HepG2 (cell line): ENCODE results near the gene KIF3A. TPM values are rescaled to one million over a fixed set of nuclear protein-coding genes. Genes with fewer than 3 reads are reported as not detected.
A peak's percentile ranks its signal among the peaks of the same experiment; 100 is the strongest.

Source experiments
- GLMP ChIP-seq: sonication (generic); formaldehyde crosslinking; IDR thresholded peaks from 2 replicates; pipeline ENCODE4 v1.9.0; 2021; ENCODE audit warnings: missing genetic modification reagents, mild to moderate bottlenecking, borderline replicate concordance
- YY1 ChIP-seq: IDR thresholded peaks from 2 replicates; pipeline ENCODE4 v1.6.1; 2011; ENCODE audit warnings: low read length, low read depth, moderate library complexity, mild to moderate bottlenecking; ENCODE audit not compliant: insufficient read depth, insufficient replicate concordance
- ZNF18 ChIP-seq: sonication (generic); formaldehyde crosslinking; IDR thresholded peaks from 2 replicates; pipeline ENCODE4 v1.8.0; 2022; ENCODE audit warnings: mild to moderate bottlenecking, missing genetic modification reagents; ENCODE audit not compliant: insufficient replicate concordance
- ZNF431 ChIP-seq: sonication (generic); formaldehyde crosslinking; IDR thresholded peaks from 2 replicates; pipeline ENCODE4 v1.9.0; 2022; ENCODE audit warnings: missing genetic modification reagents, low read depth, mild to moderate bottlenecking, borderline replicate concordance
- ZNF777 ChIP-seq: sonication (generic); formaldehyde crosslinking; IDR thresholded peaks from 2 replicates; pipeline ENCODE4 v1.4.0; 2020; ENCODE audit warnings: missing genetic modification reagents
- ZNF781 ChIP-seq: sonication (generic); formaldehyde crosslinking; IDR thresholded peaks from 2 replicates; pipeline ENCODE4 v1.5.1; 2020; ENCODE audit warnings: borderline replicate concordance, mild to moderate bottlenecking, missing genetic modification reagents; ENCODE audit errors: not compliant biosample characterization
- polyA plus RNA-seq, 8 experiments: library from polyadenylated mRNA; depleted of rRNA in 3 of 8; stranded (reverse) in 7 of 8; unstranded in 1 of 8; fragments of >200 nt; fragmentation: Illumina TruSeq in 4 of 8; extraction: Trizol in 4 of 8; gene quantifications; 2 replicates each; pipeline versions ENCODE4 v1.2.1 to v1.2.3, GENCODE V29; 2011 to 2016; ENCODE audit warnings: low read depth in 4 of 8, missing spikeins in 1 of 8, mixed read lengths in 1 of 8; ENCODE audit not compliant: insufficient read depth in 1 of 8
- total RNA-seq, 5 experiments: library from RNA; depleted of rRNA; stranded (reverse); fragments of >200 nt; fragmentation: Illumina TruSeq; extraction: Trizol; gene quantifications; 2 replicates each; pipeline ENCODE4 v1.2.3, GENCODE V29; 2016; ENCODE audit warnings: low read depth in 1 of 5
- TF ChIP-seq, protein P1 (sequence below): sonication (generic); formaldehyde crosslinking; IDR thresholded peaks from 2 replicates; pipeline ENCODE4 v1.4.0; 2020; ENCODE audit warnings: mild to moderate bottlenecking, missing genetic modification reagents
- TF ChIP-seq, protein P2 (sequence below): sonication (generic); formaldehyde crosslinking; IDR thresholded peaks from 2 replicates; pipeline ENCODE4 v1.4.0; 2020; ENCODE audit warnings: missing genetic modification reagents
- TF ChIP-seq, protein P3 (sequence below): IDR thresholded peaks from 2 replicates; pipeline ENCODE4 v1.6.1; 2016; ENCODE audit warnings: low read depth, control low read depth

Gene KIF3A
- total and polyA plus RNA-seq, 2 of the 13 experiments (the other 11 are each of a cell fraction or from before 2014, with no cell fraction given), result 2.3 to 8.4 TPM

GRCh38 chr5:132777209-132778069 lies 40.1 kb upstream of the KIF3A start, which contains the start of gene SEPTIN8 (continued):
- TF ChIP-seq, protein P1, sequence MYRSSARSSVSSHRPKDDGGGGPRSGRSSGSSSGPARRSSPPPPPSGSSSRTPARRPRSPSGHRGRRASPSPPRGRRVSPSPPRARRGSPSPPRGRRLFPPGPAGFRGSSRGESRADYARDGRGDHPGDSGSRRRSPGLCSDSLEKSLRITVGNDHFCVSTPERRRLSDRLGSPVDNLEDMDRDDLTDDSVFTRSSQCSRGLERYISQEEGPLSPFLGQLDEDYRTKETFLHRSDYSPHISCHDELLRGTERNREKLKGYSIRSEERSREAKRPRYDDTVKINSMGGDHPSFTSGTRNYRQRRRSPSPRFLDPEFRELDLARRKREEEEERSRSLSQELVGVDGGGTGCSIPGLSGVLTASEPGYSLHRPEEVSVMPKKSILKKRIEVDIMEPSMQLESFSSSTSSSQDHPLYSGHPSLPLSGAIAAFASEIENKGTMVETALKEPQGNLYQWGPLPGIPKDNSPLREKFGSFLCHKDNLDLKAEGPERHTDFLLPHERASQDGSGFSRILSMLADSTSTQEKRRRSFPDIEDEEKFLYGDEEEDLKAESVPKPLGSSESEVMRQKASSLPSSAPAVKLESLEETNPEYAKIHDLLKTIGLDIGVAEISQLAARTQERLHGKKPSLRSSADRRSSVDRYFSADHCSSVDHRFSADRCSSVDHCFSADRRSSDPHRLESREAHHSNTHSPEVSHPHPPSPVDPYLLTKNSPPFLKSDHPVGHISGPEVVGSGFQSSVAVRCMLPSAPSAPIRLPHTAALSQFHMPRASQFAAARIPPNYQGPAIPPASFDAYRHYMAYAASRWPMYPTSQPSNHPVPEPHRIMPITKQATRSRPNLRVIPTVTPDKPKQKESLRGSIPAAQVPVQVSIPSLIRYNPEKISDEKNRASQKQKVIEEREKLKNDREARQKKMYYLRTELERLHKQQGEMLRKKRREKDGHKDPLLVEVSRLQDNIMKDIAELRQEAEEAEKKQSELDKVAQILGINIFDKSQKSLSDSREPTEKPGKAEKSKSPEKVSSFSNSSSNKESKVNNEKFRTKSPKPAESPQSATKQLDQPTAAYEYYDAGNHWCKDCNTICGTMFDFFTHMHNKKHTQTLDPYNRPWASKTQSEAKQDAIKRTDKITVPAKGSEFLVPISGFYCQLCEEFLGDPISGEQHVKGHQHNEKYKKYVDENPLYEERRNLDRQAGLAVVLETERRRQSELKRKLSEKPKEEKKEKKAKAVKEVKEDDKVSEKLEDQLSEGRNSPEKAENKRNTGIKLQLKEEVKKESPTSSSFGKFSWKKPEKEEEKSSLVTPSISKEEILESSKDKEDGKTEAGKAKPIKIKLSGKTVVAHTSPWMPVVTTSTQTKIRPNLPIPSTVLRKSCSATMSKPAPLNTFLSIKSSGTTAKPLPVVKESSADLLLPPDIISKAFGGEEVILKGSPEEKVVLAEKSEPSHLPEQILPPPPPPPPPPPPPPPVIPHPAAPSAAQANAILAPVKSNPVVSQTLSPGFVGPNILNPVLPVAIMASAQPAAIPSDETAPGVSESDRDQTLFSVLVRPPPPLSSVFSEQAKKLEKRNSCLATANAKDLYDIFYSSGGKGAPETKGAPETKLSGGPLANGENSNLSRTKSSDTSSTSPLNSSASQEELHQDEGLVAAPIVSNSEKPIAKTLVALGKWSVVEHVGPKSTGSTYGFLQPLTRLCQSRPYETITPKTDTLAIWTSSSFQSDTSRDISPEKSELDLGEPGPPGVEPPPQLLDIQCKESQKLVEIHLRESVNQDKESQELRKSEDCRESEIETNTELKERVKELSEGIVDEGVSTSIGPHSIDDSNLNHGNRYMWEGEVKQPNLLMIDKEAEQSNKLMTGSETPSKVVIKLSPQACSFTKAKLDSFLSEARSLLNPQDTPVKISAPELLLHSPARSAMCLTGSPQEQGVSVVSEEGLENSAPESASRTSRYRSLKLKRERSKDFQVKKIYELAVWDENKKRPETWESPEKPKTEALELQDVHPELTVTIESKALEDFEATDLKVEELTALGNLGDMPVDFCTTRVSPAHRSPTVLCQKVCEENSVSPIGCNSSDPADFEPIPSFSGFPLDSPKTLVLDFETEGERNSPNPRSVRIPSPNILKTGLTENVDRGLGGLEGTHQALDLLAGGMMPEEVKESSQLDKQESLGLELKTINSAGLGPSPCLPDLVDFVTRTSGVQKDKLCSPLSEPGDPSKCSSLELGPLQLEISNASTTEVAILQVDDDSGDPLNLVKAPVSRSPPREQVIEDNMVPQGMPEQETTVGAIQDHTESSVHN (CRISPR knock-in tag), result no peak
- TF ChIP-seq ZNF777 (peak; percentile 95), ZNF431 (CRISPR knock-in tag) (no peak), ZNF781 (CRISPR knock-in tag) (no peak), YY1 (peak; percentile 88), GLMP (CRISPR knock-in tag) (no peak), ZNF18 (no peak)
- TF ChIP-seq, protein P2, sequence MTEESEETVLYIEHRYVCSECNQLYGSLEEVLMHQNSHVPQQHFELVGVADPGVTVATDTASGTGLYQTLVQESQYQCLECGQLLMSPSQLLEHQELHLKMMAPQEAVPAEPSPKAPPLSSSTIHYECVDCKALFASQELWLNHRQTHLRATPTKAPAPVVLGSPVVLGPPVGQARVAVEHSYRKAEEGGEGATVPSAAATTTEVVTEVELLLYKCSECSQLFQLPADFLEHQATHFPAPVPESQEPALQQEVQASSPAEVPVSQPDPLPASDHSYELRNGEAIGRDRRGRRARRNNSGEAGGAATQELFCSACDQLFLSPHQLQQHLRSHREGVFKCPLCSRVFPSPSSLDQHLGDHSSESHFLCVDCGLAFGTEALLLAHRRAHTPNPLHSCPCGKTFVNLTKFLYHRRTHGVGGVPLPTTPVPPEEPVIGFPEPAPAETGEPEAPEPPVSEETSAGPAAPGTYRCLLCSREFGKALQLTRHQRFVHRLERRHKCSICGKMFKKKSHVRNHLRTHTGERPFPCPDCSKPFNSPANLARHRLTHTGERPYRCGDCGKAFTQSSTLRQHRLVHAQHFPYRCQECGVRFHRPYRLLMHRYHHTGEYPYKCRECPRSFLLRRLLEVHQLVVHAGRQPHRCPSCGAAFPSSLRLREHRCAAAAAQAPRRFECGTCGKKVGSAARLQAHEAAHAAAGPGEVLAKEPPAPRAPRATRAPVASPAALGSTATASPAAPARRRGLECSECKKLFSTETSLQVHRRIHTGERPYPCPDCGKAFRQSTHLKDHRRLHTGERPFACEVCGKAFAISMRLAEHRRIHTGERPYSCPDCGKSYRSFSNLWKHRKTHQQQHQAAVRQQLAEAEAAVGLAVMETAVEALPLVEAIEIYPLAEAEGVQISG (CRISPR knock-in tag), result peak; percentile 39
- TF ChIP-seq, protein P3, sequence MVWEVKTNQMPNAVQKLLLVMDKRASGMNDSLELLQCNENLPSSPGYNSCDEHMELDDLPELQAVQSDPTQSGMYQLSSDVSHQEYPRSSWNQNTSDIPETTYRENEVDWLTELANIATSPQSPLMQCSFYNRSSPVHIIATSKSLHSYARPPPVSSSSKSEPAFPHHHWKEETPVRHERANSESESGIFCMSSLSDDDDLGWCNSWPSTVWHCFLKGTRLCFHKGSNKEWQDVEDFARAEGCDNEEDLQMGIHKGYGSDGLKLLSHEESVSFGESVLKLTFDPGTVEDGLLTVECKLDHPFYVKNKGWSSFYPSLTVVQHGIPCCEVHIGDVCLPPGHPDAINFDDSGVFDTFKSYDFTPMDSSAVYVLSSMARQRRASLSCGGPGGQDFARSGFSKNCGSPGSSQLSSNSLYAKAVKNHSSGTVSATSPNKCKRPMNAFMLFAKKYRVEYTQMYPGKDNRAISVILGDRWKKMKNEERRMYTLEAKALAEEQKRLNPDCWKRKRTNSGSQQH (CRISPR knock-in tag), result no peak
